Heart right ventricle (tissue), 16 donors: ENCODE results near the gene LAMTOR4. TPM values are rescaled to one million over a fixed set of nuclear protein-coding genes. Genes with fewer than 3 reads are reported as not detected.
A peak's percentile ranks its signal among the peaks of the same experiment; 100 is the strongest.
"Not testable (repeated sequence)": the region's sequence is repeated elsewhere in the genome, so short reads cannot be mapped to it uniquely, and the experiment has no call there.

Source experiments
- ATAC-seq, 8 donors: fragments of 200-7000 bp; cut with Tn5 transposase; one replicate each; pipeline ENCODE4 v1.9.1; 2020; ENCODE audit warnings: mild to moderate bottlenecking in 8 of 8, moderate library complexity in 8 of 8, moderate number of reproducible peaks in 1 of 8
- DNase-seq, 2 donors: peaks; one replicate each; pipeline ENCODE4 v3.0.0-alpha.2; 2020
- H3K27ac ChIP-seq, 10 donors: fragments of 200-600 bp; sonication (generic) in 2 of 10; one replicate each; pipeline versions ENCODE4 v1.5.0 to v1.8.0; 2020 to 2022; ENCODE audit warnings: mild to moderate bottlenecking in 3 of 10
- H3K27me3 ChIP-seq, 7 donors: fragments of 200-600 bp; one replicate each; pipeline ENCODE4 v1.8.0; 2021 to 2022; ENCODE audit warnings: mild to moderate bottlenecking in 2 of 7
- H3K36me3 ChIP-seq, 9 donors: fragments of 200-600 bp; sonication (generic) in 1 of 9; one replicate each; pipeline versions ENCODE4 v1.5.0 to v1.8.0; 2020 to 2022; ENCODE audit warnings: mild to moderate bottlenecking in 2 of 9
- H3K4me1 ChIP-seq, 9 donors: fragments of 200-600 bp; sonication (generic) in 1 of 9; one replicate each; pipeline versions ENCODE4 v1.5.0 to v1.8.0; 2020 to 2022; ENCODE audit warnings: mild to moderate bottlenecking in 4 of 9
- H3K4me3 ChIP-seq, 10 donors: fragments of 200-600 bp; sonication (generic) in 2 of 10; one replicate each; pipeline versions ENCODE4 v1.5.0 to v1.8.0; 2020 to 2022; ENCODE audit warnings: mild to moderate bottlenecking in 7 of 10, moderate library complexity in 2 of 10
- H3K9me3 ChIP-seq, 11 donors: fragments of 200-600 bp in 10 of 11; sonication (generic) in 2 of 11; one replicate each; pipeline versions ENCODE4 v1.5.0 to v1.8.0; 2013 to 2022; ENCODE audit warnings: mild to moderate bottlenecking in 2 of 11, control low read depth in 1 of 11, moderate library complexity in 1 of 11
- WGBS, 2 donors: extraction: QIAGEN DNeasy Blood & Tissue Kit; methylation state at CpG; one replicate each; pipeline ENCODE4 v1.1.7; 2013; ENCODE audit warnings: inconsistent platforms in 1 of 2; 5-methylcytosine and 5-hydroxymethylcytosine counted together
- intact Hi-C, 10 donors: fragments of 100-400 bp; cut with DNase I; formaldehyde crosslinking; loops; one replicate each; pipeline versions ENCODE4 v1.11.1 to v1.14.2; 2022
- polyA plus RNA-seq, 2 donors: library from polyadenylated mRNA; stranded (reverse); fragments of 200-250 nt; gene quantifications; one replicate each; pipeline ENCODE4 v1.2.3, GENCODE V29; 2013
- total RNA-seq, 10 donors: library from RNA; stranded (reverse); fragmentation: NEBNext Ultra II Directional in 3 of 10; extraction: Animal tissue kit (Norgen Biotek cat#: 25700) in 3 of 10; gene quantifications; one replicate each; pipeline versions ENCODE4 v1.2.1 to v1.2.4, GENCODE V29; 2021 to 2023
- TF ChIP-seq, protein P1 (sequence below), 9 donors: fragments of 200-600 bp; sonication (generic) in 2 of 9; IDR thresholded peaks; one replicate each; pipeline versions ENCODE4 v1.5.0 to v1.8.0; 2021 to 2022; ENCODE audit warnings: antibody characterized with exemption in 9 of 9, mild to moderate bottlenecking in 5 of 9, moderate library complexity in 1 of 9
- donor health status: Arrhythmogenic right ventricular cardiomyopathy.
- donor health status: ischemic (EF 13 %, LVEDD 7.1; RV severe dilation, severe dysfunction).
- donor health status: healthy with polysubstance abuse.
- donor health status: DM: no; HTN: yes; CAD: no.
- donor health status: DM: no; HTN: no; CAD: no.
- donor health status: ischemic (EF 25% LVEDD 6.9; RV normal size, moderate dysfunction).
- donor health status: ischemic (EF 25% LVEDD 5.7; RV mildly dilated, moderate dysfunction).
- donor health status: healthy.
- donor health status: DM: yes; HTN: yes; CAD: no.
- donor health status: Ischemic cardiomyopathy.
- donor health status: ischemic (EF 35%, LVEDD 5.7; RV mildly dilated, moderate dysfunction).
- donor health status: nonischemic (EF 11% LVEDD 7.7; RV severe dilation, severe dysfunction).
- donor health status: DM: yes; HTN: yes; CAD: no.
- donor health status: PGD.
- donor health status: ischemic (EF 29% LVEDD 5.4; RV normal size, mild dysfunction).
- donor health status: nonischemic (EF 23%, LVEDD 6.1; RV moderate dilation, normal function).

The LAMTOR4 gene
- total and polyA plus RNA-seq, 12 donors = 72.3 to 210 (median 90.6) TPM

DNA sequence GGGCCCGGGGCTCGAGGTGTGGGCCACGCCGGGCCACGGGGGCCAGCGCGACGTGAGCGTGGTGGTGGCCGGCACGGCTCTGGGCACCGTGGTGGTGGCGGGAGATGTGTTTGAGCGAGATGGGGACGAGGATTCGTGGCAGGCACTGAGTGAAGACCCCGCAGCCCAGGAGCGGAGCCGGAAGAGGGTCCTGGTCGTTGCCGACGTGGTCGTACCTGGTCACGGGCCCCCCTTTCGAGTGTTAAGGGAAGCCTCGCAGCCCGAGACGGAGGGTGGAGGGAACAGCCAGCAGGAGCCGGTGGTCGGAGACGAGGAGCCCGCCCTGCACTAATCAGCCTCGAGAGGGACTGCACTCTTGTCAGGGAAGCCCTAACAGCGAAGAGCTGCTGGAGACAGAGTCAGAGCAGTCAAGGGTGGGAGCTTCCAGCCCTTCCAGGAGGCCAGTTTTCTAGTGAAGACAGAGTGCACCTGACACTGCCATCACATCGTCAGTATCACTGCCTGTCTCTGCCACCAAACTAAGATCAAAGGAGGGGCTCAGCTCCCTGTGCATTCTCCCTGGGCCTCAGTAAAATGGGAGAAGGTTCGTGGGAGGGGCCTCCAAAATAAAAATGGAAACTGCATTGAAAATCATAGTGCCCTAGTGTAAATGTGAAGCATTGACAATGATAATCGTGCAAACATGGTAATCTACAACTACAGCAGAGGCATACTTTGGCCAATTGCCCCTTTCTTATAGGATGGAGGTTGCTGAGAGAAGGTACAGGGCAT, 20.7 kb upstream of the LAMTOR4 start:
- no peak for DNase-seq
- intact Hi-C loops = loop anchor here in 6 of 10 donors (2.0 to 10.0 kb wide), 5 partner anchors 41 to 213 kb away; partner anchors contain the start of genes COPS6 (in 1 of the 6), TRIM4 (in 1 of the 6) and ZNF3 (in 1 of the 6)
- Histone ChIP-seq H3K4me1 (peaks cover 11 to 43% (median 22%) of the 10 kb centered on the region in 9 donors), H3K27me3 (no peaks in the 10 kb centered on the region), H3K9me3 (no peaks in the 10 kb centered on the region), H3K36me3 (peaks cover 0 to 7% (median 0%) of the 10 kb centered on the region in 9 donors), H3K27ac (peak overlapping the region in 9 of 10 donors; percentile 86 to 98 (median 96)), H3K4me3 (peak overlapping the region; percentile 81 to 98 (median 94))
- TF ChIP-seq, protein P1, sequence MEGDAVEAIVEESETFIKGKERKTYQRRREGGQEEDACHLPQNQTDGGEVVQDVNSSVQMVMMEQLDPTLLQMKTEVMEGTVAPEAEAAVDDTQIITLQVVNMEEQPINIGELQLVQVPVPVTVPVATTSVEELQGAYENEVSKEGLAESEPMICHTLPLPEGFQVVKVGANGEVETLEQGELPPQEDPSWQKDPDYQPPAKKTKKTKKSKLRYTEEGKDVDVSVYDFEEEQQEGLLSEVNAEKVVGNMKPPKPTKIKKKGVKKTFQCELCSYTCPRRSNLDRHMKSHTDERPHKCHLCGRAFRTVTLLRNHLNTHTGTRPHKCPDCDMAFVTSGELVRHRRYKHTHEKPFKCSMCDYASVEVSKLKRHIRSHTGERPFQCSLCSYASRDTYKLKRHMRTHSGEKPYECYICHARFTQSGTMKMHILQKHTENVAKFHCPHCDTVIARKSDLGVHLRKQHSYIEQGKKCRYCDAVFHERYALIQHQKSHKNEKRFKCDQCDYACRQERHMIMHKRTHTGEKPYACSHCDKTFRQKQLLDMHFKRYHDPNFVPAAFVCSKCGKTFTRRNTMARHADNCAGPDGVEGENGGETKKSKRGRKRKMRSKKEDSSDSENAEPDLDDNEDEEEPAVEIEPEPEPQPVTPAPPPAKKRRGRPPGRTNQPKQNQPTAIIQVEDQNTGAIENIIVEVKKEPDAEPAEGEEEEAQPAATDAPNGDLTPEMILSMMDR (IDR thresholded peaks at IDR 0.05) = no peak
- 4 to 6% methylated on average over 37 of the region's 37 CpGs for WGBS, 2 donors
- peak in 2 of 8 donors; percentile 2 to 3 for ATAC-seq

DNA sequence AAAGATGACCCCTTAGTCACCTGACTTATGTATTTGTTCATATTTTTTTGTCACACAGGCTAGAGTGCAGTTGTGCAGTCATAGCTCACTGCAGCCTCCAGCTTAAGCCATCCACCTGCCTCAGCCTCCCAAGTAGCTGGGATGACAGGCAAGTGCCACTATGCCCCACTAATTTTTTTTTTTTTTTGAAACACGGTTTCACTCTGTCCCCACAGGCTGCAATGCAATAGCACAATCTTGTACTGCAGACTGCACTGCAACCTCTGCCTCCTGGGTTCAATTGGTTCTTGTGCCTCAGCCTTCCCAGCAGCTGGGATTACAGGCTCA, 20.1 kb upstream of the LAMTOR4 start:
- Histone ChIP-seq H3K4me3 (no peak overlapping the region), H3K36me3 (peaks cover 0 to 5% (median 0%) of the 10 kb centered on the region in 9 donors), H3K4me1 (peaks cover 11 to 43% (median 22%) of the 10 kb centered on the region in 9 donors), H3K27ac (no peak overlapping the region), H3K9me3 (no peaks in the 10 kb centered on the region), H3K27me3 (no peaks in the 10 kb centered on the region)
- TF ChIP-seq, protein P1 (IDR thresholded peaks at IDR 0.05) = no peak
- WGBS, 2 donors = 59 to 85% methylated on average over 1 of the region's 1 CpG
- ATAC-seq (no peak), DNase-seq (no peak)
- intact Hi-C loops = loop anchor here in 5 of 10 donors (5.0 to 10.0 kb wide), 4 partner anchors 41 to 214 kb away; partner anchors contain the start of genes COPS6 (in 1 of the 5) and TRIM4 (in 1 of the 5)

DNA sequence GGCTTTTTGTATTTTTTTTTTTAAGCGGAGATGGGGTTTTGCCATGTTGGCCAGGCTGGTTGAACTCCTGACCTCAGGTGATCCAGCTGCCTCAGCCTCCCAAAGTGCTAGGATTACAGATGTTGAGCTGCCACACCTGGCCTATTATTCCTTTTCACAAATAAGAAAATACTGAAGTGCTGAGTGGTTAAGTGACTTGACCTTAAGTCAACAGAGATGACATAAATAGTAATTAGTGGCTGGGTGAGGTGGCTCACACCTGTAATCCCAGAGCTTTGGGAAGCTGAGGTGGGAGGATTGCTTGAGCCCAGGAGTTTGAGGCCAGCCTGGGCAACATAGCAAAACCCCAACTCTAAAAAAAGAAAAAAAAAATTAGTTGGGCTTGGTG, 18.5 kb upstream of the LAMTOR4 start:
- H3K27me3 ChIP-seq, H3K27ac ChIP-seq, H3K9me3 ChIP-seq, DNase-seq, H3K4me3 ChIP-seq, H3K36me3 ChIP-seq, ATAC-seq: not testable (repeated sequence)
- 100% methylated on average over 1 of the region's 1 CpG for WGBS, 2 donors
- peaks cover 11 to 35% (median 22%) of the 10 kb centered on the region in 9 donors for H3K4me1 ChIP-seq
- intact Hi-C loops = loop anchor here in 8 of 10 donors (2.0 to 10.0 kb wide), 9 partner anchors 47 to 275 kb away; partner anchors contain the start of genes PVRIG (in 5 of the 8) and TRIM4 (in 1 of the 8)

DNA sequence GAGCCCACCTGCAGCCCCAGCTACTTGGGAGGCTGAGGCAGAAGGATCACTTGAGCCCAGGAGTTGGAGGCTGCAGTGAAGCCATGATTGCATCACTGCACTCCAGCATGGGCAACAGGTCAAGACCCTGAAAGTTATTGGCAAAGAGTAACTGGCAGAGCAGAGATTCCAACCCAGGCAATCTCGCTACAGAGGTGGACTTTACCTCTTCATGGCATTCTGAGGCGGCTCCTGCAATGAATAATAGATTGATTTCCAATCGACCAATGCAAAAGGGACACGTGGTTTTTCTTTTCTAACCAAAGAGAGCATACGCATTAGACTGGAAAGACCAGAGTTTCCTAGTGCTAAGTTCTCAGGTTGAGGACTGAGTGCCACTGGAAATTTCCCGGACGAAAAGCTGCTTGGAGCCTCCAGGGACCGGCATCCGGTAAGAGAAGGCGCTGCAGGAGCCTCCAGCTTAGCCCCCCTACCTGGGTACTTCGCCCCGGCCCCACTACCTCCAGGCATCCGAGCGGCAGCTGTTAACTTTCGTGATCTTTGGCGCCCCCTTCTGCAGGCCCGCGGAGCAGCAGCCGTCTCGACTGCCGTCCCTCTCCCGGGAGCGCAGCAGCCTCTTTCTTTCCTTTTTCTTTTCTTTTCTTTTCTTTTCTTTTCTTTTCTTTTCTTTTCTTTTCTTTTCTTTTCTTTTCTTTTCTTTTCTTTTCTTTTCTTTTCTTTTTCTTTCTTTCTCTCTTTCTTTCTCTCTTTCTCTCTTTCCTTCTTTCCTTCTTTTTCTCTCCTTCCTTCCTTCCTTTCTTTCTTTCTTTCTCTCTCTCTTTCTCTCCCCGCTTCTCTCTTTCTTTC, 17.9 kb upstream of the LAMTOR4 start:
- TF ChIP-seq, protein P1 (IDR thresholded peaks at IDR 0.05) = peak; percentile 71 to 93 (median 89)
- WGBS, 2 donors = 13 to 14% methylated on average over 24 of the region's 24 CpGs
- ATAC-seq (no peak), DNase-seq (peak; percentile 78 to 84)
- no peaks in the 10 kb centered on the region for H3K36me3 ChIP-seq
- H3K4me1 ChIP-seq = peaks cover 10 to 31% (median 17%) of the 10 kb centered on the region in 9 donors
- H3K9me3 ChIP-seq = no peaks in the 10 kb centered on the region
- intact Hi-C loops = loop anchor here in 8 of 10 donors (2.0 to 10.0 kb wide), 9 partner anchors 48 to 274 kb away; partner anchors contain the start of genes PVRIG (in 5 of the 8) and TRIM4 (in 1 of the 8)
- H3K27ac ChIP-seq = no peak overlapping the region
- peaks cover 0 to 1% (median 0%) of the 10 kb centered on the region in 7 donors for H3K27me3 ChIP-seq
- peak overlapping the region in 1 of 10 donors; percentile 11 for H3K4me3 ChIP-seq
